ENCODE results near the gene LHX4.

LHX4 gene

DNA sequence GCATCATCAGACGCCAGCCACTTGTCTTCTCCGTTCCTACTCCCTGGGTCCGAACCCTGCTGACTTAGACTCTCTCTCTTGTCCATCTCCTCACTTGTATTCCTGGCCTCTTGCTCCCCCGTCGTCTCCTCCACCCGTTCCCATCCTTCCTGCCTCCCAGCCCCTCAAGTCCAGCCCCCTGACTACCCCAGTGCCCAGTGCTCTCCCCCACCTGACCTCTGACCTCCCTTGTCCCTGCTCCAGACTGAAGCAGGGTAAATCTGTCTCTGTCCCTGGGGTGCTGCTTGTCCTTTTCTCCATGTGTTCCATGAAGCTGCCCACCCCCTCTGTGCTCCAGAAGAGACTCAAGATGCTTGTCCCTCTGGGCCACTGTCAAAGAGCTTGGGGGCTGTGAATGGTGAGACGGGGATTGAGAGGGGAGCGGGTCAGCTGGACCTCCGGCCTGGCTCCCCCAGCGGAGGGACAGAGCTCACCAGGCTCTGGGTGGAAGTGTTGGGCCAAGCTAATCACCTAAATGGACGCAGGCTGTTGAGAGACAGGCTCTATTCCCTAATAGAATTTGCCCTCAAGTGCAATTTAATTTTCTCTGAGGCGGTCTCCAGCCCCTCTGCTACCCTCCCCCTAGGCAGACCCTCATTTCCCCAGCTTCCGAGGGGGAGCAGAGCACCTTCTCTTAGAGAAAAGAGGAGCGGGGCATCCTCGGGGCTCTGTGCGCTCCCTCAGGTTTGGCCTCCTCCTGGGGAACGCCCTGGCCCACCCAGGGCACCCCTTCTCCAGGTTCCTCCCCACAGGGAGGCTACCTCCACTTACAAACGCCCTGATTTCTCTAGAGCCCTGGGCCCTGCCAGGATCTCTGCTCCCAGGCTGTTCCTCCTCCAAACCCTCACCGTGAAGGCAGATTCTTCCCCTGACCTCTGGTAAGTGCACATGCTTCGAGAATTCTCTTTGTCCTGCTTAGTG, 11.0 kb upstream of the LHX4 start:
- in situ Hi-C loops (cut with HindIII; ENCODE audit: low pct_unique_long_range_greater_than_20kb, low sequenced_read_pairs) = no loop called here
- no peak for TF ChIP-seq JUND (IDR thresholded peaks at IDR 0.05; ENCODE audit: low read depth)
- no peak for DNase-seq (ENCODE audit: low read depth in 1 of 2, low spot score in 1 of 2)

DNA sequence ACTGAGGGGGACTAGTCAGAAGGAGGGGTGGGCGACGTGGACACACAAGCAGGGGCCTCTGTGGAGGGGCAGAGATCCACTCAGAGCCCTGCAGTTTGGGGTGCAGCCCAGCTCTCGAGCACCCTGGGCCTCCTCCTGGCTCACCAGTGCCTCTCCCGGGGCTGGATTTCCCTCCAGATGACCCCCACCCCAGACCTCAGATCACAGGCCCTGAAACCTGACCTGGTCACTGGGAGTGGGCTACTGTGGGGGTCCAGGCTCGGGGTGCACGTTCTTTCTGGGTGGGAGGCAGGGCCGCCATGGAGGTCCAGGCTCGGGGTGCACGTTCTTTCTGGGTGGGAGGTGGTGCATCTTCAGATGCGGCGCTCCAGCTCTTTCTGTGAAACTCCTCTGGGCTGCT, 10.3 kb upstream of the LHX4 start:
- TF ChIP-seq JUND (IDR thresholded peaks at IDR 0.05; ENCODE audit: low read depth) = no peak
- no peak for DNase-seq (ENCODE audit: low read depth in 1 of 2, low spot score in 1 of 2)
- in situ Hi-C loops (cut with HindIII; ENCODE audit: low pct_unique_long_range_greater_than_20kb, low sequenced_read_pairs) = no loop called here

DNA sequence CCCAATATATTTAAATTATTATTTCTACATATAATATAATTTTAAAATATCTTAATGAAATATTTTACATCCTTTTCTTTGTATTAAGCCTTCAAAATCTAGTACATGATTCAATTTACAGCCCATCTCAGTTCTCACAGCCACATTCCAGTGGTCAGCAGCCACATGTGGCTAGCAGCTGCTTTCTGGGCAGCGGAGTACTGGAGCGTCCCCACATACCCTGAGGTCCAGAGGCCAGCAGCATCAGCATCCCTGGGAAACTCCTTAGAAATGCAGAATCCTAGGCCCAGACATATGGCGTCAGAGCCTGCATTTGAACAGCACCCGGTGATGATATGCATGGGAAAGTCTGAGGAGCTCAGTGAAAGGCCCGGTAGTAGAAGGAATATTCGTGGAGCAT, 8.6 kb upstream of the LHX4 start:
- TF ChIP-seq JUND (IDR thresholded peaks at IDR 0.05; ENCODE audit: low read depth) = no peak
- in situ Hi-C loops (cut with HindIII; ENCODE audit: low pct_unique_long_range_greater_than_20kb, low sequenced_read_pairs) = no loop called here
- no peak for DNase-seq (ENCODE audit: low read depth in 1 of 2, low spot score in 1 of 2)

DNA sequence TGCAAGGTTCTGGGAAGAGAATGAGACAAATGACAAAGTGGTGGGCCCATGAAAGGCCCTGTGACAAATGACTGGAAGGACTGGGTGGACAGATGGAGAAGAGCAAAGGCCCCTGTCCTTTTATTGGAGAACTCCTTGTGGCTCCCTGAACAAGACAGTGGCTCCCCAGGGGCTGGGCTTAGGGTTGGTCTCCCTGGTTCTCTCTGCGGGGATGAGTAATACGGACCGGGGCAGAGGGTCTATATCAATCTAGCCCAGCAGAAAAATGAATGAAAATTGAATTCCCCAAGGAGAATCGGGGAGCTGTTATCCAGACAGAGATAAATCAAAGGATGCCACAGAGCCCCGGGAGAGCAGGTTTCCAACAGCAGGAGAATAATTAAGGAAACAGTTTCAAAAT, 5.2 kb upstream of the LHX4 start:
- no peak for TF ChIP-seq JUND (IDR thresholded peaks at IDR 0.05; ENCODE audit: low read depth)
- in situ Hi-C loops (cut with HindIII; ENCODE audit: low pct_unique_long_range_greater_than_20kb, low sequenced_read_pairs) = no loop called here
- DNase-seq (ENCODE audit: low read depth in 1 of 2, low spot score in 1 of 2) = no peak

DNA sequence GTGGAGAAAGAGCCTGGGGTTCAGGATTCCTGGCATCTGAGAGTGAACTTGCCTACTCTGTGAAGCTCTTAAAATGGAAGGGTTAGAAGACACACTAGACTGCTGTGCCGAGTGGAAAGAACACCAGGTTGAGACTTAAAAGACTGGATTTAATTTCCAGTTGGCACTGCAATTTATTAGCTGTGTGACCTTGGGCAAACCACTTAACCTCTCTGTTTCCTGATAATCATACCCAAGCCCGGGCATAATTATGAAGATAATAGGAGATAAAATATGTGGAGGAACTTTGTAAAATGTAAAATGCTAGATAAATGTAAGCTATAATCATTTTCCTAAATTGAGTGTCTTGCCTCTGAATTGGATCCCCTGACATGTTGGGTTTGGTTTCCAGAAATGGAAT, 4.7 kb upstream of the LHX4 start:
- no peak for DNase-seq (ENCODE audit: low read depth in 1 of 2, low spot score in 1 of 2)
- in situ Hi-C loops (cut with HindIII; ENCODE audit: low pct_unique_long_range_greater_than_20kb, low sequenced_read_pairs) = no loop called here
- no peak for TF ChIP-seq JUND (IDR thresholded peaks at IDR 0.05; ENCODE audit: low read depth)

DNA sequence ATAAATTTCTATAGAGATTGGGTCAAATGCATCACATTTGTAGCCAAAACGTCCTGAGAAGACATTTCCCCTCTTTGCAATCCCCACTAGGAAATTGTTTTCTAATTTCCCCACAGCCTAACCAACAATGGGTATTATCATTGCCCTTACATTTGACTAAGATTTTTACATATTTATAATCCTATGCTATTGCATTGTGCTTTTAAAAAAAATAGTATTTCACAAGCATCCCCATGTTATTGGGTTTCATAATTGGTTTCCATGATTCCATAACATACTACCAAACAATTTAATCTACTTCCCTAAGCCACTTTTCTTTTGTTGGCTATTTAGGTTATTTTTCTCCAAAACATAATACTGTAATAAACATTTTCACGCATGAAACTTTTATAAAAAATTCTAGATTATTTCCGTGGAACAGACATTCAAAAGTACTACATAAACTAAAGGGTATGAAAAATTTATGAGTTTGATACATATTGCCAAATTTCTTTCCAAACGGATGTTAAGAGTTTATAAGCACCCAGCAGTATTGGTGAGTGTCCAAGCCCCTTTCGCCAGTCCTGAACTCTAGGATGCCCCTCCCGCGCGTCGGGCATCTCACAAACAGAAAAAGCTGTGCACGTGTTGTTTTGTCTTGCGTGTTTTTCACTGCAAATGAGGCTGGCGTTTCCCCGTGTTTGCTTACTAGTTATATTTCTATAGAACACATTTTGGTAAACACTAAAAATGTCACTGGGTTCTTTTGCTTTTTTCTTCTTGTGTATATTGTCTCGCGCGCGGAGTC, 2.0 kb upstream of the LHX4 start:
- in situ Hi-C loops (cut with HindIII; ENCODE audit: low pct_unique_long_range_greater_than_20kb, low sequenced_read_pairs) = no loop called here
- TF ChIP-seq JUND (IDR thresholded peaks at IDR 0.05; ENCODE audit: low read depth) = no peak
- no peak for DNase-seq (ENCODE audit: low read depth in 1 of 2, low spot score in 1 of 2)

DNA sequence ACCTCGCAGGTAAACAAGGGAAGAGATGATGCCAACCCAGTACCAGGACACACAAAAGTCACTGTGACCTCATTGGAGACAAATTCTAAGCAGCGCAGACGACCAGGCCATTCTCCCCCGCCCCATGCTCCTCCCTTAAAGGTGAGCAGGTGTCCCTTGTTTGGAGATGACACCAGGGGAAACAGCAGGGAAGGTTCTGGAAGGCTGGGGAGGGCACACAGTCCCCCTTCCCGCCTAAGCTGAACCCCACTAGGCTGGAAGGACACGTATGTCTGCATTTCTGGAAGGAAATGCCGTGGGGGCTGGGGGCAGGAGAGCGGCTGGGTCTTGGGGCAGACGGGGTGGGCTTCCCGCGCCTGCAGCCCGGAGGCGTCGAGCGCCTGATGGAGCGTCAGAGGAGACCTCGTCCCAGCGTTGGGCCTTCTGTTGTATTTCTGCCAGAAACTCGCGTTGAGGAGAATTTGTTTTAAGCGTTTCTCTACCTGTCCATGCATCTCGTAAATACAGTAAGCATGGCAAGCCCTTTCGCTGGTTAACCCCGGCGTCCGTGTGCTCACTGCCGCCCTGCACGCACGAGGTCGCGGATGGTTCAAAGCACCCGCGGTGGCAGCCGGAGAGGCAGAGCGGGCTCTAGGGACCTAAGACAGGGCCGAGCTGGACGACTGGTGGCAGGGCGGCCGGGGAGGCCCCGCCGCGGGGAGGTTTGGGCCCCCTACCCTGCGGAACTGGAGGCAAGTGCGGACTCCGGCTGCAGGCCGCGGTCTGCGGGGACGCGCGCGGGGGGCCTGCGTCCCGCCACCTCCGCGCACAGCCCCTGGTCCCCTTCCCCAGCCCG, 1.2 kb upstream of the LHX4 start:
- DNase-seq (ENCODE audit: low read depth in 1 of 2, low spot score in 1 of 2) = peak; percentile 69 to 90
- in situ Hi-C loops (cut with HindIII; ENCODE audit: low pct_unique_long_range_greater_than_20kb, low sequenced_read_pairs) = no loop called here
- no peak for TF ChIP-seq JUND (IDR thresholded peaks at IDR 0.05; ENCODE audit: low read depth)

DNA sequence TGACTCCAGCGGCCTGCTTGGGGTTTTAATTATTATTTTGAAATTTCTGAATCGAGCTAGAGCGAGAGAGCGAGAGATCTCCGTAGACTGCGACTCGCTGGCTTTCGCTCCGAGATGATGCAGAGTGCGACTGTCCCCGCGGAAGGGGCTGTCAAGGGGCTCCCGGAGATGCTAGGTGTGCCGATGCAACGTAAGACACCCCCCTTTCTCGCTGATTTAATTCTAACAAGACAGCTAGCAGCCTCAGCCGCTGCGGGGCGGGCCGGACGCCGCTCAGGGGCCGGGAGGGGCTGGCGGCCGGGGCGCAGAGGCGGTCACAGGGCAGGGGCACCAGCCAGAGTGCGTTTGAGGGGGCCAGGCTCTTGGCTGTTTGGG, 339 bp downstream of the LHX4 start:
- DNase-seq (ENCODE audit: low read depth in 1 of 2, low spot score in 1 of 2) = no peak
- TF ChIP-seq JUND (IDR thresholded peaks at IDR 0.05; ENCODE audit: low read depth) = no peak
- in situ Hi-C loops (cut with HindIII; ENCODE audit: low pct_unique_long_range_greater_than_20kb, low sequenced_read_pairs) = no loop called here

DNA sequence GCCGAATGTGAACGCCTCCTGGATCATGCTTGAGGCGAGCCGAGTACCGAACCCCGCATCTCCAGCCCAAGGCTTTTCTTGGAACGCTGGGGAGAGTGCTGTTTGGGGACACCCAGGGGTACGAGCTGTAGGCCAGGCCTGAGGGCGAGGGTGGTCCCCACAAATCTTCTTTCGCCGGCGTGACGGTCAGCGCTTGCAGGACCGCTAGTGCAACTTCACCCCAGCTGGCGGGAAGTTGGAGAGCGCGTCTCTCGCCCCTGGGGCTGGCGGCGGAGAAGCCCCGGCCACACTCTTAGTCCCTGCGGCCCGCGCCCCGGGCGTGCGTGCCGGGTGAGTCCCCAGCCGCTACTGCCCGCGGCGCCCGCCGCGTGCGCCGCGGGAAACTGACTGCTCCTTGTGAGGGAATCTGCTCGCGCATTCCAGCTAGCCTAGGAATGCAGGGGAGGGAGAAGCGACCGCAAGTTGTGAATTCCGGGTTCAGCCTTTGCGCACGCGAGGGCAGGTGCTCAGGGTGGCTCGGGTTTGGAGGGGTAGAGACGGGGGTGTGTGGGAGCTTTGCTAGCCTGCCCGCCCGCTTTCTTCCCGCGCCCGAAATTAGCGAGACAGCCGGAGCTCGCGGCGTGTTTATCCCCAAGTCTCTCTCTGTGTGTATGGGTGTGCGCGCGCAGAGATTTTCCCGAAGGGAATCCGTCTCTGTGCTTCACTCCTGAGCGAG, 884 bp downstream of the LHX4 start:
- TF ChIP-seq JUND (IDR thresholded peaks at IDR 0.05; ENCODE audit: low read depth) = no peak
- in situ Hi-C loops (cut with HindIII; ENCODE audit: low pct_unique_long_range_greater_than_20kb, low sequenced_read_pairs) = no loop called here
- DNase-seq (ENCODE audit: low read depth in 1 of 2, low spot score in 1 of 2) = peak; percentile 85 to 88

DNA sequence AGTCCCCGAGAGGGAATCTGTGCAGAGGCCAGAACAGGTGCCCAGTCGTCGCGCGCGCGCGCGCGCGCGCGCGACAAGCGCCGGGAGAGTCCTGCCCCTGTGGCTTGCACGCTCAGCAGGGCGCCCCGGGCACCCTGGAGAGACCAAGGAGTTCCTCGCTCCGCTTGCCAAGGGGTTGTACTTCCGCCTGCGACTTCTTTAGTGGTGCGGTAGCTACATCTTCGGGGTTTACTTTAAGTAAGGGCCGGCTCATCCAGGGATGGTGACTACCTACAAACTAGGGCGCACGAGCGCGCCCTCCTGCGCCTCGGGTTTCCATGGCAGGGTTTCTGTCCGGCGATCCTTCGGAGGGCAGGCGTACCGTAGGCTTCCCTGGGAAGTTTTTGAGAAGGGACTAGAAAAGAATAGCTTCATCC, 1.4 kb downstream of the LHX4 start:
- DNase-seq (ENCODE audit: low read depth in 1 of 2, low spot score in 1 of 2) = peak; percentile 93 to 95
- no peak for TF ChIP-seq JUND (IDR thresholded peaks at IDR 0.05; ENCODE audit: low read depth)
- in situ Hi-C loops (cut with HindIII; ENCODE audit: low pct_unique_long_range_greater_than_20kb, low sequenced_read_pairs) = no loop called here

DNA sequence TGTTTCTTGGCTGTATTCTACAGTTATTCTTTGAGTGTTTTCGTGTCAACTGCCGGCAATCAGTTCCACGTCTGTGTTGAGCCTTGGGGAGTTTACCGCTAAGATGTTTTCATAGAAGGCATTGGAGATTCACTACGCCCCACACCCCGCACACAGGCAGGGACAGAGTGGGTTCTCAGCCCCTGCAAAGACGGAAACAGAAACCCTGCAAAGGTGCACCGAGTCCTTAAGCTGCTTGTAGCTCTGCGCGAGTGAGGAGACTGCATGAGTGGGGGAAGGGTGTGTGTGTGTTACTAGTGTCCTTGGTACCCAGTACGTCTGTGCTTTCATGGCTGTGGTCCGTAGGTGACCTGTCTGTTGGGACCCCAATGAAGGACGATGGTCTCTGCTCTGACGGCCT, 1.9 kb downstream of the LHX4 start:
- peak; percentile 35 to 54 for DNase-seq (ENCODE audit: low read depth in 1 of 2, low spot score in 1 of 2)
- TF ChIP-seq JUND (IDR thresholded peaks at IDR 0.05; ENCODE audit: low read depth) = no peak
- in situ Hi-C loops (cut with HindIII; ENCODE audit: low pct_unique_long_range_greater_than_20kb, low sequenced_read_pairs) = no loop called here

DNA sequence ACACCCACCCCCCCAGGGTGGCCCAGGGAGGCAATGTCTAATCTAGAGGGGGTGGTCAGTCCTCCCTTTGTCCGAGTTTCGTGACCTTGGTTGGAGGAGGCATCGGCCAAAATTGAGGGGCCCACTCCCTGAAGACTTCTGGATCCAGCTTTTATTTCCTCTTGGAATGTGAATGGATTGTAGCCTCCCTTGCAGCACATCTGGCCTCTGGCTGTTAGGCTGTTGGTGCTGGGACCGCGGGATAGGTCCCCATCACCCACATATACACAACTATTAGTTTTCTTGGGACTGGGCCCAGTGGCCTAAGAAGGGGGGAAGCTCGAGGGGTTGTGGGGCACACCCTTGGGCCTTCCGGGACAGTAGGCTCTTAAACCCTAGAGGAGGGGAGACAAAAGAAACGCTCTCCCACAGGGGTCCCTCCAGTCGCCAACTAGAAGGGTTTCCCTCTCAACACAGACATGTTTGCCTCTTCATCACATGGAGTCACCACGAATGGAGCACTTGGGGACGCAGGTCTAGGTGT, 2.5 kb downstream of the LHX4 start:
- DNase-seq (ENCODE audit: low read depth in 1 of 2, low spot score in 1 of 2) = no peak
- in situ Hi-C loops (cut with HindIII; ENCODE audit: low pct_unique_long_range_greater_than_20kb, low sequenced_read_pairs) = no loop called here
- TF ChIP-seq JUND (IDR thresholded peaks at IDR 0.05; ENCODE audit: low read depth) = no peak
